Esophagus squamous epithelium (tissue), 4 donors: ENCODE measurements around the gene LENG8.

Experiments used
- CTCF ChIP-seq, 6 experiments: fragments of 450-650 bp in 4 of 6; fragments of 200-600 bp in 2 of 6; sonication (generic) in 2 of 6; IDR thresholded peaks; one replicate each; pipeline ENCODE4 v1.5.1; 2016 to 2019; ENCODE audit warnings: antibody characterized with exemption in 6 of 6, mild to moderate bottlenecking in 4 of 6, moderate library complexity in 4 of 6
- POLR2A ChIP-seq, 4 donors: fragments of 450-650 bp; IDR thresholded peaks; one replicate each; pipeline ENCODE4 v1.6.1; 2017; ENCODE audit warnings: antibody characterized with exemption in 4 of 4, mild to moderate bottlenecking in 4 of 4, moderate library complexity in 3 of 4

GRCh38 chr19:54507824-54508223 is 58.8 kb downstream of the LENG8 start:
- TF ChIP-seq CTCF (IDR thresholded peaks at IDR 0.05) (no peak), POLR2A (IDR thresholded peaks at IDR 0.05) (no peak)
